GM23338 (cell line): Measurements from ENCODE around the gene GFPT2.

ENCODE experiments used
- ETS1 ChIP-seq: IDR thresholded peaks from 2 replicates; pipeline ENCODE4 v1.6.1; 2016; ENCODE audit warnings: antibody characterized with exemption
- TF ChIP-seq, protein P1 (sequence below), 2 experiments: fragments of 200-600 bp in 1 of 2; sonication (generic) in 1 of 2; conservative IDR thresholded peaks; 2 replicates each; pipeline versions ENCODE4 v1.5.1 to v1.6.1; 2016 to 2017; ENCODE audit warnings: antibody characterized with exemption in 2 of 2, low read depth in 2 of 2, mild to moderate bottlenecking in 2 of 2, moderate library complexity in 1 of 2

- TF ChIP-seq, protein P1, sequence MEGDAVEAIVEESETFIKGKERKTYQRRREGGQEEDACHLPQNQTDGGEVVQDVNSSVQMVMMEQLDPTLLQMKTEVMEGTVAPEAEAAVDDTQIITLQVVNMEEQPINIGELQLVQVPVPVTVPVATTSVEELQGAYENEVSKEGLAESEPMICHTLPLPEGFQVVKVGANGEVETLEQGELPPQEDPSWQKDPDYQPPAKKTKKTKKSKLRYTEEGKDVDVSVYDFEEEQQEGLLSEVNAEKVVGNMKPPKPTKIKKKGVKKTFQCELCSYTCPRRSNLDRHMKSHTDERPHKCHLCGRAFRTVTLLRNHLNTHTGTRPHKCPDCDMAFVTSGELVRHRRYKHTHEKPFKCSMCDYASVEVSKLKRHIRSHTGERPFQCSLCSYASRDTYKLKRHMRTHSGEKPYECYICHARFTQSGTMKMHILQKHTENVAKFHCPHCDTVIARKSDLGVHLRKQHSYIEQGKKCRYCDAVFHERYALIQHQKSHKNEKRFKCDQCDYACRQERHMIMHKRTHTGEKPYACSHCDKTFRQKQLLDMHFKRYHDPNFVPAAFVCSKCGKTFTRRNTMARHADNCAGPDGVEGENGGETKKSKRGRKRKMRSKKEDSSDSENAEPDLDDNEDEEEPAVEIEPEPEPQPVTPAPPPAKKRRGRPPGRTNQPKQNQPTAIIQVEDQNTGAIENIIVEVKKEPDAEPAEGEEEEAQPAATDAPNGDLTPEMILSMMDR (conservative IDR thresholded peaks at IDR 0.05; ENCODE audit: low read depth in 2 of 2), result no peak
- no peak for TF ChIP-seq ETS1
Measured at GRCh38 chr5:180289966-180290365, 63.2 kb downstream of the GFPT2 start.
